HG03280 (cell line): ENCODE measurements around the gene GJA5.
"Not testable (repeated sequence)": the region's sequence is repeated elsewhere in the genome, so short reads cannot be mapped to it uniquely, and the experiment has no call there.

Source experiments
- ATAC-seq: cut with Tn5 transposase; IDR thresholded peaks from one replicate; pipeline ENCODE4 v1.9.1; 2021; ENCODE audit warnings: mild to moderate bottlenecking, moderate library complexity; ENCODE audit not compliant: unreplicated experiment

Gene GJA5

GRCh38 chr1:147734291-147734841 is 26.0 kb downstream of the GJA5 start:
- not testable (repeated sequence) for ATAC-seq

- no peak for ATAC-seq
Observed at GRCh38 chr1:147729315-147729714, 31.1 kb downstream of the GJA5 start.

GRCh38 chr1:147726168-147726567 is 34.2 kb downstream of the GJA5 start:
- no peak for ATAC-seq

- no peak for ATAC-seq
Observed at GRCh38 chr1:147725685-147726084, 34.7 kb downstream of the GJA5 start.

GRCh38 chr1:147723691-147724323 is 36.6 kb downstream of the GJA5 start:
- ATAC-seq: no peak

- ATAC-seq: no peak
Observed at GRCh38 chr1:147722124-147722523, 38.3 kb downstream of the GJA5 start.

GRCh38 chr1:147721716-147722115 is 38.7 kb downstream of the GJA5 start:
- no peak for ATAC-seq

GRCh38 chr1:147720557-147720956 is 39.8 kb downstream of the GJA5 start:
- ATAC-seq: no peak

GRCh38 chr1:147719711-147720225 is 40.6 kb downstream of the GJA5 start:
- ATAC-seq: no peak

GRCh38 chr1:147719029-147719698 is 41.2 kb downstream of the GJA5 start:
- no peak for ATAC-seq

- ATAC-seq: no peak
Observed at GRCh38 chr1:147717706-147718097, 42.7 kb downstream of the GJA5 start.

- ATAC-seq: no peak
Observed at GRCh38 chr1:147717051-147717705, 43.2 kb downstream of the GJA5 start.

GRCh38 chr1:147712605-147713004 is 47.8 kb downstream of the GJA5 start:
- ATAC-seq: no peak
